ENCODE measurements around the gene LRRC4B. TPM values are rescaled to one million over a fixed set of nuclear protein-coding genes. Genes with fewer than 3 reads are reported as not detected.

LRRC4B gene
- total RNA-seq, 4 donors from 2014 or later: 0.59 to 3.0 (median 1.6) TPM

- intact Hi-C loops (cut with DNase I): no loop called here
Observed at GRCh38 chr19:50522881-50523280, 45.4 kb downstream of the LRRC4B start.

GRCh38 chr19:50520822-50521465 lies 47.3 kb downstream of the LRRC4B start:
- TF ChIP-seq POLR2A (IDR thresholded peaks at IDR 0.05) (no peak), CTCF (IDR thresholded peaks at IDR 0.05) (no peak)
- Histone ChIP-seq H3K27me3 (no peaks in the 10 kb centered on the region), H3K4me3 (replicated peaks in 1 of 3) (no peak overlapping the region), H3K36me3 (no peaks in the 10 kb centered on the region), H3K9me3 (no peaks in the 10 kb centered on the region), H3K27ac (no peak overlapping the region), H3K4me1 (no peaks in the 10 kb centered on the region)
- 84 to 89% methylated on average over 17 of the region's 17 CpGs for WGBS, 2 donors
- intact Hi-C loops (cut with DNase I): no loop called here
- no peak for DNase-seq

More at GRCh38 chr19:50522881-50523280, 45.4 kb downstream of the LRRC4B start:
- Histone ChIP-seq H3K4me3 (replicated peaks in 1 of 3) (no peak overlapping the region), H3K9me3 (no peaks in the 10 kb centered on the region), H3K36me3 (no peaks in the 10 kb centered on the region), H3K27ac (no peak overlapping the region), H3K27me3 (no peaks in the 10 kb centered on the region), H3K4me1 (no peaks in the 10 kb centered on the region)
- WGBS, 2 donors: 85 to 93% methylated on average over 10 of the region's 10 CpGs
- TF ChIP-seq POLR2A (IDR thresholded peaks at IDR 0.05) (no peak), CTCF (IDR thresholded peaks at IDR 0.05) (no peak)
- no peak for DNase-seq

- no peak overlapping the region for H3K4me3 ChIP-seq (replicated peaks in 1 of 3)
- H3K27ac ChIP-seq: no peak overlapping the region
- no peak for DNase-seq
- no peaks in the 10 kb centered on the region for H3K36me3 ChIP-seq
- WGBS, 2 donors: 97 to 98% methylated on average over 33 to 39 of the region's 40 CpGs
- intact Hi-C loops (cut with DNase I): no loop called here
- H3K27me3 ChIP-seq: no peaks in the 10 kb centered on the region
- TF ChIP-seq POLR2A (IDR thresholded peaks at IDR 0.05) (no peak), CTCF (IDR thresholded peaks at IDR 0.05) (no peak)
- H3K4me1 ChIP-seq: no peaks in the 10 kb centered on the region
- H3K9me3 ChIP-seq: no peaks in the 10 kb centered on the region
Observed at GRCh38 chr19:50519006-50519575, 49.1 kb downstream of the LRRC4B start.

- intact Hi-C loops (cut with DNase I): no loop called here
- H3K4me3 ChIP-seq (replicated peaks in 1 of 3): no peak overlapping the region
- H3K36me3 ChIP-seq: no peaks in the 10 kb centered on the region
- no peak overlapping the region for H3K27ac ChIP-seq
- H3K4me1 ChIP-seq: no peaks in the 10 kb centered on the region
- TF ChIP-seq POLR2A (IDR thresholded peaks at IDR 0.05) (no peak), CTCF (IDR thresholded peaks at IDR 0.05) (no peak)
- no peak for DNase-seq
- 96 to 97% methylated on average over 58 to 70 of the region's 87 CpGs for WGBS, 2 donors
- H3K9me3 ChIP-seq: no peaks in the 10 kb centered on the region
- no peaks in the 10 kb centered on the region for H3K27me3 ChIP-seq
Observed at GRCh38 chr19:50518091-50519005, 49.9 kb downstream of the LRRC4B start.

Data from thyroid gland (tissue), 4 donors.